H9 (cell line): ENCODE data around the gene TMEM233. TPM values are rescaled to one million over a fixed set of nuclear protein-coding genes. Genes with fewer than 3 reads are reported as not detected.

Source experiments
- DNase-seq: peaks from one replicate; pipeline ENCODE4 v3.0.0-alpha.2; 2017
- H2AFZ ChIP-seq: one replicate; pipeline ENCODE4 v1.6.1; 2013; ENCODE audit warnings: mild to moderate bottlenecking, low read length, control low read depth, moderate library complexity
- H2AK5ac ChIP-seq: 2 replicates; pipeline ENCODE4 v1.6.1; 2013; ENCODE audit warnings: low read length, control low read depth, mixed read lengths; ENCODE audit not compliant: insufficient read length
- H2BK120ac ChIP-seq: one replicate; pipeline ENCODE4 v1.6.1; 2013; ENCODE audit warnings: low read depth, mild to moderate bottlenecking, low read length, control low read depth, inconsistent platforms; ENCODE audit not compliant: poor library complexity, severe bottlenecking
- H2BK12ac ChIP-seq: 2 replicates; pipeline ENCODE4 v1.6.1; 2013; ENCODE audit warnings: low read length, control low read depth, mixed read lengths, low read depth; ENCODE audit not compliant: insufficient read length
- H2BK15ac ChIP-seq: 2 replicates; pipeline ENCODE4 v1.6.1; 2013; ENCODE audit warnings: low read depth, low read length, control low read depth
- H2BK20ac ChIP-seq: one replicate; pipeline ENCODE4 v1.6.1; 2013; ENCODE audit warnings: low read depth, mild to moderate bottlenecking, low read length, control low read depth, inconsistent platforms; ENCODE audit not compliant: poor library complexity, severe bottlenecking
- H2BK5ac ChIP-seq: 2 replicates; pipeline ENCODE4 v1.6.1; 2013; ENCODE audit warnings: low read length, control low read depth, mixed read lengths; ENCODE audit not compliant: insufficient read length
- H3K14ac ChIP-seq: 2 replicates; pipeline ENCODE4 v1.6.1; 2013; ENCODE audit warnings: low read length, control low read depth; ENCODE audit not compliant: insufficient read depth
- H3K18ac ChIP-seq: 2 replicates; pipeline ENCODE4 v1.6.1; 2013; ENCODE audit warnings: low read depth, mild to moderate bottlenecking, mixed read lengths, low read length, control low read depth; ENCODE audit not compliant: insufficient read length
- H3K23ac ChIP-seq: 2 replicates; pipeline ENCODE4 v1.6.1; 2013; ENCODE audit warnings: low read length, control low read depth, mixed read lengths, low read depth; ENCODE audit not compliant: insufficient read length
- H3K23me2 ChIP-seq: 2 replicates; pipeline ENCODE4 v1.6.1; 2013; ENCODE audit warnings: low read depth, mild to moderate bottlenecking, mixed read lengths, low read length, control low read depth; ENCODE audit not compliant: insufficient read length, poor library complexity, severe bottlenecking
- H3K27ac ChIP-seq: 2 replicates; pipeline ENCODE4 v1.5.1; 2013; ENCODE audit warnings: low read length, control low read depth, mixed read lengths, low read depth; ENCODE audit not compliant: insufficient read length
- H3K27me3 ChIP-seq: 2 replicates; pipeline ENCODE4 v1.6.1; 2013; ENCODE audit warnings: low read length, control low read depth, inconsistent platforms; ENCODE audit not compliant: insufficient read depth
- H3K4ac ChIP-seq: 2 replicates; pipeline ENCODE4 v1.6.1; 2013; ENCODE audit warnings: low read depth, mild to moderate bottlenecking, control low read depth, inconsistent platforms, low read length, moderate library complexity
- H3K4me1 ChIP-seq: 2 replicates; pipeline ENCODE4 v1.6.1; 2013; ENCODE audit warnings: low read length, control low read depth, inconsistent platforms; ENCODE audit not compliant: insufficient read depth
- H3K4me2 ChIP-seq: 2 replicates; pipeline ENCODE4 v1.6.1; 2013; ENCODE audit warnings: low read length, control low read depth, mixed read lengths; ENCODE audit not compliant: insufficient read length, insufficient read depth
- H3K56ac ChIP-seq: 2 replicates; pipeline ENCODE4 v1.6.1; 2013; ENCODE audit warnings: low read depth, mild to moderate bottlenecking, mixed read lengths, low read length, control low read depth; ENCODE audit not compliant: insufficient read length
- H3K79me1 ChIP-seq: 2 replicates; pipeline ENCODE4 v1.6.1; 2013; ENCODE audit warnings: low read depth, mild to moderate bottlenecking, moderate library complexity, low read length, control low read depth, inconsistent platforms; ENCODE audit not compliant: insufficient read depth, poor library complexity, severe bottlenecking
- H3K79me2 ChIP-seq: 2 replicates; pipeline ENCODE4 v1.6.1; 2013; ENCODE audit warnings: low read length, control low read depth, inconsistent platforms; ENCODE audit not compliant: insufficient read depth
- H3K9ac ChIP-seq: 2 replicates; pipeline ENCODE4 v1.6.1; 2013; ENCODE audit warnings: low read length, control low read depth, mixed read lengths; ENCODE audit not compliant: insufficient read length; ENCODE audit errors: extremely low read depth
- H3K9me3 ChIP-seq: one replicate; pipeline ENCODE4 v1.6.1; 2013; ENCODE audit warnings: low read depth, low read length, inconsistent platforms; ENCODE audit not compliant: control insufficient read depth
- H3T11ph ChIP-seq: one replicate; pipeline ENCODE4 v1.6.1; 2013; ENCODE audit warnings: mild to moderate bottlenecking, low read length, control low read depth, inconsistent platforms
- H4K20me1 ChIP-seq: one replicate; pipeline ENCODE4 v1.6.1; 2013; ENCODE audit not compliant: control insufficient read depth, insufficient read length, insufficient read depth
- H4K5ac ChIP-seq: 2 replicates; pipeline ENCODE4 v1.6.1; 2013; ENCODE audit warnings: low read depth, mild to moderate bottlenecking, mixed read lengths, low read length, control low read depth; ENCODE audit not compliant: insufficient read length
- H4K8ac ChIP-seq: replicated peaks from 2 replicates; pipeline ENCODE4 v1.6.1; 2013; ENCODE audit warnings: low read length, control low read depth, mixed read lengths, low read depth; ENCODE audit not compliant: insufficient read length
- H4K91ac ChIP-seq: 2 replicates; pipeline ENCODE4 v1.6.1; 2013; ENCODE audit warnings: low read depth, mild to moderate bottlenecking, moderate library complexity, mixed read lengths, low read length, control low read depth; ENCODE audit not compliant: insufficient read length
- H3K27ac Mint-ChIP-seq, 3 experiments: 2 replicates in 2 of 3; 3 replicates in 1 of 3; pipeline ENCODE4 v1.8.0; 2020 to 2021; ENCODE audit warnings: mixed read lengths in 3 of 3, mild to moderate bottlenecking in 1 of 3, moderate library complexity in 1 of 3
- H3K27me3 Mint-ChIP-seq: 2 replicates; pipeline ENCODE4 v1.8.0; 2021; ENCODE audit warnings: low read depth, mild to moderate bottlenecking, moderate library complexity, mixed read lengths
- H3K36me3 Mint-ChIP-seq, 3 experiments: 2 replicates in 2 of 3; 3 replicates in 1 of 3; pipeline ENCODE4 v1.8.0; 2020 to 2021; ENCODE audit warnings: low read depth in 3 of 3, mixed read lengths in 3 of 3; ENCODE audit not compliant: insufficient read depth in 1 of 3
- H3K4me1 Mint-ChIP-seq, 2 experiments: 2 replicates each; pipeline ENCODE4 v1.8.0; 2020; ENCODE audit warnings: mixed read lengths in 2 of 2
- H3K4me3 Mint-ChIP-seq, 2 experiments: 2 replicates in 1 of 2; 3 replicates in 1 of 2; pipeline ENCODE4 v1.8.0; 2020 to 2021; ENCODE audit warnings: mild to moderate bottlenecking in 2 of 2, mixed read lengths in 2 of 2, moderate library complexity in 1 of 2
- H3K9me3 Mint-ChIP-seq, 2 experiments: 2 replicates in 1 of 2; 3 replicates in 1 of 2; pipeline ENCODE4 v1.8.0; 2020; ENCODE audit warnings: mild to moderate bottlenecking in 2 of 2, mixed read lengths in 2 of 2, moderate library complexity in 1 of 2
- CTCF ChIP-seq: fragments of 200-600 bp; sonication (generic); conservative IDR thresholded peaks from 3 replicates; pipeline ENCODE4 v1.8.0; 2021; ENCODE audit warnings: antibody characterized with exemption, mild to moderate bottlenecking
- WGBS: extraction: QIAGEN DNeasy Blood & Tissue Kit; methylation state at CpG from one replicate; pipeline ENCODE4 v1.1.7; 2013; ENCODE audit warnings: missing lambda C conversion rate, low lambda C conversion rate, mixed read lengths; ENCODE audit not compliant: insufficient read length; ENCODE audit errors: extremely low coverage; 5-methylcytosine and 5-hydroxymethylcytosine counted together
- total RNA-seq: library from RNA; stranded (reverse); gene quantifications from 2 replicates; pipeline ENCODE4 v1.2.1, GENCODE V29; 2021

Gene TMEM233
- total RNA-seq, 1 experiment from 2014 or later, result not detected

- no peaks in the 10 kb centered on the region for H3K23me2 ChIP-seq
- H2AK5ac ChIP-seq, result no peak overlapping the region
- H4K20me1 ChIP-seq, result no peaks in the 10 kb centered on the region
- no peak overlapping the region for H2AFZ ChIP-seq
- H4K91ac ChIP-seq, result no peak overlapping the region
- H3K23ac ChIP-seq, result no peak overlapping the region
- no peak overlapping the region for H2BK20ac ChIP-seq
- Mint-ChIP-seq H3K27ac (peak overlapping the region in 2 of 3 experiments; percentile 48 to 58; a peak in 1 of 7 replicates), H3K9me3 (no peaks in the 10 kb centered on the region; a peak in 1 of 5 replicates), H3K27me3 (no peaks in the 10 kb centered on the region), H3K4me1 (peaks cover 17 to 33% of the 10 kb centered on the region in 2 experiments), H3K36me3 (peaks cover 36 to 68% (median 47%) of the 10 kb centered on the region in 3 experiments; a peak in 6 of 7 replicates), H3K4me3 (no peak overlapping the region)
- no peak overlapping the region for H3T11ph ChIP-seq
- H3K27ac ChIP-seq, result no peak overlapping the region
- no peaks in the 10 kb centered on the region for H3K9me3 ChIP-seq
- H2BK5ac ChIP-seq, result no peak overlapping the region
- H4K5ac ChIP-seq, result no peak overlapping the region
- H3K79me2 ChIP-seq, result no peaks in the 10 kb centered on the region
- H3K4me2 ChIP-seq, result no peak overlapping the region
- no peak overlapping the region for H2BK12ac ChIP-seq
- no peak overlapping the region for H2BK120ac ChIP-seq
- no peaks in the 10 kb centered on the region for H3K79me1 ChIP-seq
- H3K56ac ChIP-seq, result no peak overlapping the region
- H3K27me3 ChIP-seq, result no peaks in the 10 kb centered on the region
- H2BK15ac ChIP-seq, result no peak overlapping the region
- TF ChIP-seq CTCF, result no peak
- no peak overlapping the region for H3K18ac ChIP-seq
- no peaks in the 10 kb centered on the region for H3K4me1 ChIP-seq
- no peak overlapping the region for H3K9ac ChIP-seq
- no peak overlapping the region for H3K4ac ChIP-seq
- DNase-seq, result no peak
- WGBS, result no CpG with 5 or more reads among the region's 8 CpGs
- no peak overlapping the region for H4K8ac ChIP-seq
- H3K14ac ChIP-seq, result no peak overlapping the region
Measured at GRCh38 chr12:119681111-119681510, 87.5 kb downstream of the TMEM233 start.
